CD4-positive, alpha-beta T cell treated with Interleukin-12 subunit alpha and Interleukin-12 subunit beta, for 1 hour (primary cell): ENCODE data around the gene TMEM63A.
"Not testable (repeated sequence)": the region's sequence is repeated elsewhere in the genome, so short reads cannot be mapped to it uniquely, and the experiment has no call there.

Experiments
- DNase-seq: peaks from one replicate; pipeline ENCODE4 v3.0.0-alpha.2; 2020

TMEM63A gene

DNA sequence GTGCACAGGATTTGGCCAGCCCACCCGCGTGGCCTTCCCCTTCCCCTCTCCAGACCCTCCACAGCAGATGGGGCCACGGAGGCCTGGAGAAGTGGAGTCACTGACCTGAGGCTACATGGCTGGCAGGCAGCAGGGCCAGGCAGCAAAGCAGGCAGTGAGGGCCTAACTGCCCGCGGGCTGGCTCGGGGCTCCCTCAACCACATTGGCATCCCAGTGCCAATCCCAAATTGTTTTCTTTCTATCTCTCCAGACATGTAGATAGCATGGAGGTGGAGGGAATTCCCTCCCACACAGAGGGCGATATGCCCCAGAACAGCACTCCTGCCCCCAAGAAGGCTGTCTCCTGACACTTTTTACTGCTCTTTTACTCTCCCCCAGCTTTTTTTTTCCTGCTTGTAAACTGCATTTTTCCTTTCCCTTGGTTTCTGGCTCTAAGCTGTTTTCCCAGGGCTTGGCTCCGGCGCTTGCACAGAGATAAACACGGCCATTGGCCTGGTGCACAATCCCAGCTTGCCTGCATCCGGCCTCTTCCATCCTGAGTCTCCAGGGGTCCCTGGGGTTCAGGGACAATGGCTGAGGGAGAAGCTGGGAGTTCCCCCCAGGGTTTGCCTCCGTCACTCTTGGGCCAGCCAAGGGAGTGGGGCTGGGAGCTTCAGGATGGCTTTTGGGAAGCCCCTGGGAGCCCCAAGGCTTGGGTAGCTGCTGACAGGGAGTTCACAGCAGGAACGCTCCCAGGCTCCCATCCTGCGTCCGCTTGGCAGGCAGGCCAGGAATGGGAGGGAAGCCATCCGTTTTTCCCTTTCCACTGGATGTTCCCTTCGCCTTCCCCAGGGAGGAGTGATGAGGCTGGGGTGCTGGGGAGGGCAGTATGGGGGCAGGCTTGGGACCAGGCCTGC is 65.3 kb downstream of the TMEM63A start:
- no peak for DNase-seq

DNA sequence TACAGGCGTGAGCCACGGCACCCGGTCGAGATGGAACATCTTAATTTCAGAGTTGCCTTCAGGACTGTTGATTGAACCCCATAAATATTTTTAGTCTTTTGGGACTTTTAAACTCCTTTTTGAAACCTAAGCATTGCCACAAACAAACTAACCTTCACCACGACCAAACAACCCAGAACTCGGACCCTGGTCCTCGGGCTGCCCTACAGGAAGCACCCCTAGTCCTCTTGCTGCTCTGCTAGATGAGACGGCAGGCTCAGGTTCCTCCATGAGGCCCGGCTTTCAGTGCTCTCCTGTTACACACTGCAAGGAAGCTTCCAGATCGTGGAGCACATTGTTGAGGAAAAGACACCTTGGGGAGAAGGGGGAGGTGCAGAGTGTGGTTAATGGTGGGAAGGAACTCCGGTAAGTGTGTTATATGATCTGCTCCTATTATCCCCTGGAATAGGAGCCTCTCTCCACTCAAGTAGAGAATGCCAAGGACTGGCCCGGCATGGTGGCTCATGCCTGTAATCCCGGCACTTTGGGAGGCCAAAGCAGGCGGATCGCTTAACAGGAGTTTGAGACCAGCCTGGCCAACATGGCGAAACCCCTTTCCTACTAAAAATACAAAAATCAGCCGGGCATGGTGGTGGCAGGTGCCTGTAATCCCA is 66.5 kb downstream of the TMEM63A start:
- no peak for DNase-seq

DNA sequence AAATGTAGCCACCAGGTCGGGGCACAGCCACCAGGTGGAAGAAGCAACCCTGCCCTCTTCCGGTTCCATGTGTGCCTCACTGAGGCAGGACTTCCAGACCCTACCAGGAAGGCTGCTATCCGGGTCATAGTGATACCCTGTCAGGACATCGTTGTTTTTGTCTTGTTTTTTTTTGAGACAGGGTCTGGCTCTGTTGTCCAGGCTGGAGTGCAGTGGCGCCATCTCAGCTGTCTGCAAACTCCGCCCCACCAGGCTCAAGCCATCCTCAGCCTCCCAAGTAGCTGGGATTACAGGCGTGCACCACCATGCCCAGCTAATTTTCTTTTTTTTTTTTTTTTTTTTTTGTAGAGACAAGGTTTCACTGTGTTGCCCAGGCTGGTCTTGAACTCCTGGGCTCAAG is 67.1 kb downstream of the TMEM63A start:
- DNase-seq = not testable (repeated sequence)

DNA sequence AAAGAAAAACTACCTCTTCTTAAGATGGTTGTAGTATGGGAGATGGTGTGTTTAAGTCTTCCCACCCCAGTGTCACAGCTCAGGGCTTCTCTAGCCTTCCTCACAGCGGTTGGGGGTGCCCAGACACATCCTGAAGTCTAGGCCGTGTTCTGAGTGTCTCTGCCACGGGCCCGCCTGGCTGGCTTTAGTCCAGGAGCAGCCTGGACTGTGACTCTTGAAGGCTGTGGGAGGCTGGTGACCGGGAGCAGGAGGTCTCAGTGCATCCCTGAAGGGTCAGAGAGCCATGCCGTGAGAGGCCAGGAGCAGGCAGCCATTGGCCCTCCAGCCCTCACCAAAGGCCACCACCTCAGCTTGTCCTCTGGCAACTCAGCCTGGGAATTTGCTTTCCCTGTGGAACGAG is 67.8 kb downstream of the TMEM63A start:
- no peak for DNase-seq

DNA sequence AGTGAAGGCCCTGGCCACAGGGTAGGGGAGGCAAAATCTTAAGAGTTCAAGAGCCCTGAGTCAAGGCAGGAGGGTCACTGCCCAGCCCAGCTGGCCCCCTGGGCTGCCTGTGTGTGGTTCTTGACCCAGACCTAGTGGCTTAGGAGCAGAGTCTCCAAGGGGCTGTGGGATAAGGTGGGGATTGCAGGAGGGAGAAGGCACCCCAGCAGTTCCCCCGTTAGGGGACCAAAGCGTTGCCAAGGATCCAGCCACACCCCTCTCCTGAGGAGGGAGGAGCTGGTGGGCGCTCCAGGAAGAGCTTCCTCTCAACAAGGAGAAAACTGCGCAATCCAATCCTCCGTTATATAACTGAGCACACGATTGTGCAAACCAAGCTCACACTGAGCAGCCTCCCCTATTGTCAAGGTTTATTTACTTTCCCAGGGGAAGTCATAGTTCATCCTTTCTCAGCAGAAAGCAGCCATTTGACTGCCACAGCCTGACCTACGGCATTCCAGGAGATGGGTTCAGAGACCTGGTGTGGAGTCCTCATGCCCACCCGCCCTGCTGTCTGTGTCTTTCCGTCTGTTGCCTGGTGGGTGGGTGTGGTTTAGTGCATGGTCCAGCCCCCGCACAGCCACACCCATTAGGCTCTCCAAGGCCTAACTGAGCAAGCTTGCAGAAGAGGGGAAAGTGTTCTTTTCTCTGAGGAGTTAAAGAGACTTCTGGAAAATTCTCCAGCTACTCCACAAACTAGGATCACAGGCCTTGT is 68.8 kb downstream of the TMEM63A start:
- DNase-seq = no peak

DNA sequence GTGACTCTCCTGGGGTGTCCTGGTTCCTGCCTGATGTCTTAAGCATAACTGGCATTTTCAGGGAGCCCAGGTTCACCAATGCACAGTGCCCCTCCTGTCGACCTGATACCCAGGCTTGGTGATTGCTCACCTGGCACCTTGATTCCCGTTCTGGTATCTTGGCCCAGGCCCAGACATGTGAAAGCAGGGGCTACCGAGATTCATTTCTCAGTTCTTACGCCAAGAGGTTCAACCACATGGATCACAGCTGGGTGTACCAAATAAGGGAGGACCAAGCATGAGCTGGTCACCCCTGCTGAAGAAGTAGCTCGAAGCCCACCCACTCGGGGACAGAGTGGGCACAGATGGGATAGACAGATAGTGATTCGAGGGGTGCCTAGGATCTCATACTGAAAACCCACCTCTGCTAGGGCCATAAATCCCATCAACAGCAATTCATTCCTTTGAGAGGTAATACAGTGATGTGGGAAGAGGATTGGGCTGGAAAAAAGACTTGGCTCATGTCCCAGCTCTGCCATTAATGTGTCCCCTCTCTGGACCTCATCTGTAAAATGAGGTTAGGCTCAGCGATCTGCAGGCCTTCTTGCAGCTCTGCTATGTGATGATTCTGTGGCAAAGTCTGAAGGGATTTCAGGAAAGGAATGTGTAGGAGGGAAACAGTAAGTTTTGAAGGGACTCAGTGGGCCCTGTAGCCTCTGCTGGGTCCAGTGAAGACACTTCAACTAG is 69.5 kb downstream of the TMEM63A start:
- no peak for DNase-seq

DNA sequence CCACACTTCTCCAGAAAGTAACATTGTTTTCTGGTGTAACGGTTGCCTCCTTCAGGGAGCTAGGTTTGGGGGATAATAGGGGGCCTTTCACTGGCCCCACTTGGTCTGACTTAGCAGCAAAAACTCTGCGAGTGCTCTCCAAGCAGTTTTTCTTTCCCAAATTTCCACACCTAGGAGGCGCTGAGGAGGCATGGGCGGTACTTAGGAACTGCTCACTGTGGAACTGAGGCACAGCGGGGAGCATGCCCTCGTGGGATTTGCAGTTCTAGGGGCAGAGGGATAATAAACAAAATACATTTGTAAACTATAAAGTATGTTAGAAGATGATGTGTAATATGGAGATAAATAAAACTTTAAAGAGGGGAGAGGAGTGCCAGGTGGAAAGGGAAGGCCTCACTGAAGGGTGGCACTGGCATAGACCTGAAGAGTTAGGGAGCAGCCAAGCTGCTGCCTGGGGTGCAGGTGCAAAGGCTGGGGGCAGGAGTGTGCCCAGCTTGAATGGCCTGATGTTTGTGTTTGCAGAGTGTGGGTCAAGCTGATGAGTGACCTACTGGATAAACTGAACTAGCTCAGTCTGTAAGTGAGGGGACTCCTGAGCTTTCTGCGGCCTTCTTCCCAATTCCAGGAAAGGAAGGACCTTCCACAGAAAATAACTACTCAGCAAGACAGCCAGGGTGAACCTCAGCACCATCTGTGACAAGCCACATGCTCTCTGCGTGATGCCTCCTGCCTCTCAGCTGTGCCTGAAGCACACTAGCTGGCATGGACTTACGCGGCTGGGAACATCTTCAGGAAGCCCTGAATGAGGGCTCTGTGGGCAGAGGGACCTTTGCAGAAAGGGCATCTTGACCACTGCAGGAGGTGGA is 70.3 kb downstream of the TMEM63A start:
- DNase-seq = no peak

DNA sequence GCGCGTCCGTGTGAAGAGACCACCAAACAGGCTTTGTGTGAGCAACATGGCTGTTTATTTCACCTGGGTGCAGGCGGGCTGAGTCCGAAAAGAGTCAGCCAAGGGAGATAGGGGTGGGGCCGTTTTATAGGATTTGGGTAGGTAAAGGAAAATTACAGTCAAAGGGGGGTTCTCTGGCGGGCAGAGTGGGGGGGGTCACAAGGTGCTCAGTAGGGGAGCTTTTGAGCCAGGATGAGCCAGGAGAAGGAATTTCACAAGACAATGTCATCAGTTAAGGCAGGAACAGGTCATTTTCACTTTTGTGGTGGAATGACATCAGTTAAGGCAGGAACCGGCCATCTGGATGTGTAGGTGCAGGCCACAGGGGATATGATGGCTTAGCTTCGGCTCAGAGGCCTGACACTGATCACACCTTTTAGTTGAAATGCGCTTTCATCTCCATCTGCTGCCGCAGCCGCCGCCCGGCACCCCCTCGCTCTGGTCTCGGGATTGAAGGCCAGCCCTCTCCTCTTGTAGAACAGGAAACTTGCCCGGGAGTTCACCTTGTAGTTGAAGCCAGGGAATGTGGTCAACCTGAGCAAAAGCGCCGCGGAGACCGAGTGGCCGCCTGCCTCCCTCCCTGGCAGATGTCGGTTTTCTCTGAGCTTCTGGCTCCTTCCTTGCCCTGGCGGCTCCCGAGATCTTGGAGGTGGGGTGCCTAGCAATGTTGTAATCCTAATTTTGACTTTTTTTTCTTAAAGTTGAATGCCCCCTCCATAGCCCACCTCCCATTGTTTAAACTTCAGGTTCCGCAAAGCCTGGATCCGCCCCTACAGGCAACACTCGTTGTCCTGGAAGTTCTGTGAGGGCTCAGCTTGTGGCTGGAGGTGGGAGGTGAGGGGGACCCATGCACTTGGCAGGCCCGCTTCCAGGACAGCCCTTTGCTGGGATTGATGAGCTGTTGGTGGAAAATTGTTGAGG is 71.3 kb downstream of the TMEM63A start:
- DNase-seq = not testable (repeated sequence)

DNA sequence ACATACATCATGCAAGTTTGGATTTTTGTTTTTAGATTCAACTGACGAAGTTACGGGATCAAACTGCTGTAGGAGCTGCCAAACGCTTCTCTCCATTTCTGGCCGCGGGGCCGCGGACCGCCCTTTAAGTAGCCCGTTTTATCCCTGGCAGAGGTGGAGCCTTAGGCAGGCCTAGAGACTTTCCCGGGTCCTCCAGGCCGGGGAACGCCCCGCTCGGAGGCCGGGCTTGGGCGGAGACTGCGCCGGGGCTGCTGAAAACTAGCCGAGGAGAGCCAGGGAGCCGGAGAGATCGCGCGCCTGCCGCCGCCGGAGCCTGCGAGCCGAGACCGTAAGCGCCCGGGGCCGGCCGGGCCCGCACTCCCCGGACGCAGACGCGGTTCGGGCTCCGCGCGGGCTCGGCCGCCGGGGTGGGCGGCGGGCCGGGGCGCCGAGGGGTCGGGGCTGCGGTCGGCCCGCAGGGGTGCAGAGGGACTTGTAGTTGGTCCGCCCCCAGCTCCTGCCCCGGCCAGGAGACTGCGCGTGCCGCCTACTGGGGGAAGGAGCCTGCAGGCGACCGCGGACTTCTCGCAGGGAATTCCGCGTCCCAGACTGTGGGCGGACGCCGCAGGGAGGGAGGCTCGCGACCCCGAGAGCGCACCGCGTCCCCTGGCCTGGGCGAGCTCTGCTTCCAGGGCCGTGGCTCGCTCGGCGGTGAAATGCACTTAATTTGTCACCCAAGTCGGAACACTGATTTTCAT is 72.2 kb downstream of the TMEM63A start, which contains the start of gene EPHX1:
Gene EPHX1, plus strand, starts transcription at position 283 of the 737 bp plus-strand sequence. CDS start 18,606 bp downstream, outside the sequence.
- peak; percentile 55 for DNase-seq

DNA sequence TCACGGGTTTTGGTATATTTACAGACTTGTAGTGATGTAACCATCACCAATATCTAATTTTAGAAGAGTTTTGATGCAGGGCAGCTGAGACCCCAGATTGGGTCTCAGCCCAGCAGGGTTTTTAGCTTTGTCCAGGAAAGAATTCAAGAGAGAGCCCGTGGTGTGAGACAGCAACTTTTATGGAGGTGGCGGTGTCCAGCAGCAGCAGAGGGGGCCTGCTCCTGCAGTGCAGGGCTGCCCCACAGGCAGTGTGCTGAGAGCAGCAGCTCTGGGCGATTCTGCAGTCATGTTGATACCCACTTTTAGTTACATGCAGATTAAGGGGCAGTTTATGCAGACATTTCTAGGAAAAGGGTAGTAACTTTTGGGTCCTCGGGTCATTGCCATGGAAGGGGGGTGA is 74.0 kb downstream of the TMEM63A start:
- DNase-seq = no peak

DNA sequence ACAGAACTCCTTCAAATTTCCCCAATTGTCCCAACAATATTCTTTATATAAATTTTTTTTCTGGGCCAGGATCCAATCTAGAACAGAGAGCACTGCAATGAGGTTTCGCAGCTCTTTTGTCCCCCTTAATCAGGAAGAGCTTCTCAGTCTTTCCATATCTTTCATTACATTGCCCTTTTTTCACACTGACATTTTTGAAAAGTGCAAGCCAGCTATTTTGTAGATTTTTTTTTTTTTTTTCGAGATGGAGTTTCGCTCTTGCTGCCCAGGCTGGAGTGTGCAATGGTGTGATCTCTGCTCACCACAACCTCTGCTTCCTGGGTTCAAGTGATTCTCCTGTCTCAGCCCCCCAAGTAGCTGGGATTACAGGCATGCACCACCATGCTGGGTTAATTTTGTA is 75.4 kb downstream of the TMEM63A start:
- not testable (repeated sequence) for DNase-seq

DNA sequence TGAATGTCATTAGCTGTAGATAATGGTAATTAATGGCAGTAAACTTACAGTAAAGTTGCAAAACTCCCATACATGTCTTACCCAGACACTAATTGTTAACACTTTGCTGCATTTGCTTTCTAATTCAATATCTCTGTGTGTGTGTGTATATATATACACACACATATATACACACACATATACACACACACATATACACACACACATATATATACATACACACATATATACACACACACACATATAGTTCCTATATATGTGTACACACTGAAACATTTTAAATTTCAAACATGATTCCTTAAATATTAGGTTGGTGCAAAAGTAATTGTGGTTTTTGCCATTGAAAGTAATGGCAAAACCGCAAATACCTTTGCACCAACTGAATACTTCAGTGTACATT is 75.9 kb downstream of the TMEM63A start:
- DNase-seq = no peak

DNA sequence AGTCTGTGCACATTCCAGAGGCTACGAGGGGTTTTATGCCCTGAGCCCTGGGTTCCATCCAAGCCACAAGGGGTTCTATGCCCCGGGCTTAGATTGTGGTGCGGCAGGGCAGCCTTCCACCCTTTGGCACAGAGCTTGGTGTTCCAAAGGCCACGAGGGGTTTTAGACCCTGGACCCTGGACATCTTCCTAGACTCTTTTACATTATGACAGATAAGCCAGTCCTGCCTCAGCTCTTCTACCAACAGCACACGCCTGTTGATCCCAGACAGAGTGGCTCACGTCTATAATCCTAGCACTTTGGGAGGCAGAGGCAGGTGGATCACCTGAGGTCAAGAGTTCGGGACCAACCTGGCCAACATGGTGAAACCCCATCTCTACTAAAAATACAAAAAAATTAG is 81.0 kb downstream of the TMEM63A start:
- DNase-seq = not testable (repeated sequence)

DNA sequence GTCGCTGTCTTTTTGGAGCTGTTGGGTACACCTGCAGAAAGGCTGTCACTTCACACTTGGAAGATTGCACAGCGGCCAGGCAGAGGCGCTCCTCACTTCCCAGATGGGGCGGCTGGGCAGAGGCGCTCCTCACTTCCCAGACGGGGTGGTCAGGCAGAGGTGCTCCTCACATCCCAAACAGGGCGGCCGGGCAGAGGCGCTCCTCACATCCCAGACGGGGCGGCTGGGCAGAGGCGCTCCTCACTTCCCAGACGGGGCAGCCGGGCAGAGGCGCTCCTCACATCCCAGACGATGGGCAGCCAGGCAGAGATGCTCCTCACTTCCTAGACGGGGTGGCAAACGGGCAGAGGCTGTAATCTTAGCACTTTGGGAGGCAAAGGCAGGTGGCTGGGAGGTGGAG is 86.1 kb downstream of the TMEM63A start:
- DNase-seq = not testable (repeated sequence)
